Fibroblast of pulmonary artery (primary cell): ENCODE results near the gene IER5L.

ENCODE experiments used
- DNase-seq: peaks from one replicate; pipeline ENCODE4 v3.0.0-alpha.2; 2010; ENCODE audit warnings: low read depth
- H3K4me3 ChIP-seq: replicated peaks from 2 replicates; pipeline ENCODE4 v1.5.1; 2011; ENCODE audit warnings: low read depth, mild to moderate bottlenecking, control low read depth, low read length, moderate library complexity
- CTCF ChIP-seq: IDR thresholded peaks from 2 replicates; pipeline ENCODE4 v1.5.1; 2011; ENCODE audit warnings: mild to moderate bottlenecking, control low read depth, low read length, inconsistent platforms; ENCODE audit errors: missing control alignments

IER5L gene

GRCh38 chr9:129177791-129178567 is at the start of gene IER5L:
Gene IER5L (minus strand): TSS chr9:129178261. CDS start chr9:129178052, 209 bp downstream.
- no peak for TF ChIP-seq CTCF
- peak within 1 kb of the TSS; percentile 88 for H3K4me3 ChIP-seq
- peak; percentile 96 for DNase-seq

GRCh38 chr9:129227843-129228189 is 49.8 kb upstream of the IER5L start:
- H3K4me3 ChIP-seq, result no peak overlapping the region
- TF ChIP-seq CTCF, result no peak
- DNase-seq, result no peak

GRCh38 chr9:129225815-129226214 is 47.8 kb upstream of the IER5L start:
- DNase-seq, result peak; percentile 98
- no peak overlapping the region for H3K4me3 ChIP-seq
- TF ChIP-seq CTCF, result no peak

GRCh38 chr9:129225490-129225778 is 47.4 kb upstream of the IER5L start:
- TF ChIP-seq CTCF, result no peak
- H3K4me3 ChIP-seq, result no peak overlapping the region
- no peak for DNase-seq

GRCh38 chr9:129224618-129225489 is 46.8 kb upstream of the IER5L start:
- no peak for DNase-seq
- TF ChIP-seq CTCF, result no peak
- no peak overlapping the region for H3K4me3 ChIP-seq

- no peak for TF ChIP-seq CTCF
- DNase-seq, result no peak
- no peak overlapping the region for H3K4me3 ChIP-seq
These were observed 45.6 kb upstream of the IER5L start for GRCh38 chr9:129223551-129224208.
